GM12878 (cell line): ENCODE results near the gene NDUFV2. TPM values are rescaled to one million over a fixed set of nuclear protein-coding genes. Genes with fewer than 3 reads are reported as not detected.

Source experiments
- ATAC-seq: fragments of 200-7000 bp; cut with Tn5 transposase; 3 replicates; pipeline ENCODE4 v1.9.1; 2020; ENCODE audit warnings: mild to moderate bottlenecking, moderate library complexity
- BruUV-seq: library from RNA; stranded (reverse); fragments of 400-500 nt; replicated peaks from 2 replicates; lab custom pipeline; 2021; lab: Mats Ljungman, UMichigan
- CTCF ChIA-PET: fragments of 300-600 bp; sonication (Branson Sonifier 250); formaldehyde crosslinking; extraction: SDS; loops from one replicate; lab custom pipeline; 2021; ENCODE audit warnings: inconsistent platforms; lab: Yijun Ruan, JAX
- POLR2A ChIA-PET: fragments of 350-600 bp; formaldehyde crosslinking; extraction: SDS; loops from one replicate; lab custom pipeline; 2021; ENCODE audit warnings: inconsistent platforms; lab: Charles Lee
- RAD21 ChIA-PET: fragments of 300-600 bp; sonication (Branson Sonifier 250); formaldehyde crosslinking; loops from one replicate; lab custom pipeline; 2023; ENCODE audit warnings: antibody characterized with exemption; ENCODE audit not compliant: unreplicated experiment; lab: Charles Lee
- SMC1A ChIA-PET: fragments of 300-600 bp; sonication (Branson Sonifier 250); formaldehyde crosslinking; loops from one replicate; lab custom pipeline; 2023; ENCODE audit not compliant: unreplicated experiment, uncharacterized antibody; lab: Charles Lee
- DNase-seq: peaks from one replicate; pipeline ENCODE4 v3.0.0-alpha.2; 2011; ENCODE audit warnings: low read depth, low spot score
- FAIRE-seq: peaks from 3 replicates; lab custom pipeline; 2011; peaks lifted over from hg19 to GRCh38; lab: Jason Lieb, UNC
- H2AFZ ChIP-seq: 2 replicates; pipeline ENCODE4 v1.6.0; 2011; ENCODE audit warnings: low read depth, low read length, control low read depth; ENCODE audit not compliant: control insufficient read depth
- H3K27ac ChIP-seq: 2 replicates; pipeline ENCODE4 v1.5.1; 2011; ENCODE audit warnings: control low read depth; ENCODE audit not compliant: control insufficient read depth, insufficient read depth
- H3K27me3 ChIP-seq, 2 experiments: replicated peaks in 1 of 2; 2 replicates each; pipeline versions ENCODE4 v1.6.0 to v1.6.1; 2011; ENCODE audit warnings: low read length in 1 of 2; ENCODE audit not compliant: control insufficient read depth in 2 of 2, insufficient read depth in 2 of 2
- H3K36me3 ChIP-seq, 2 experiments: 2 replicates each; pipeline ENCODE4 v1.5.1; 2011; ENCODE audit warnings: low read length in 1 of 2; ENCODE audit not compliant: control insufficient read depth in 2 of 2, insufficient read depth in 2 of 2
- H3K4me1 ChIP-seq: 2 replicates; pipeline ENCODE4 v1.6.1; 2011; ENCODE audit warnings: mild to moderate bottlenecking, low read length, moderate library complexity, mixed read lengths; ENCODE audit not compliant: control insufficient read depth, insufficient read depth
- H3K4me2 ChIP-seq: 2 replicates; pipeline ENCODE4 v1.6.0; 2011; ENCODE audit warnings: control low read depth; ENCODE audit not compliant: control insufficient read depth, insufficient read depth
- H3K4me3 ChIP-seq: fragments of 200-600 bp; sonication (generic); 2 replicates; pipeline ENCODE4 v1.5.1; 2016
- H3K79me2 ChIP-seq: 2 replicates; pipeline ENCODE4 v1.6.0; 2011; ENCODE audit warnings: low read length; ENCODE audit not compliant: control insufficient read depth, insufficient read depth
- H3K9ac ChIP-seq: 2 replicates; pipeline ENCODE4 v1.8.0; 2011; ENCODE audit warnings: low read length, control low read depth, mixed read lengths; ENCODE audit not compliant: control insufficient read depth, insufficient read depth
- H3K9me3 ChIP-seq: replicated peaks from 3 replicates; pipeline ENCODE4 v1.5.1; 2011; ENCODE audit warnings: mild to moderate bottlenecking, low read length; ENCODE audit not compliant: control insufficient read depth, insufficient read depth
- H4K20me1 ChIP-seq: 2 replicates; pipeline ENCODE4 v1.6.0; 2011; ENCODE audit not compliant: control insufficient read depth, insufficient read depth
- HDAC6 ChIP-seq: fragments of 200-600 bp; sonication (generic); IDR thresholded peaks from one replicate; pipeline ENCODE4 v1.8.0; 2017; ENCODE audit warnings: antibody characterized with exemption; ENCODE audit not compliant: unreplicated experiment
- JUNB ChIP-seq: IDR thresholded peaks from 2 replicates; pipeline ENCODE4 v1.6.1; 2016; ENCODE audit warnings: antibody characterized with exemption, mild to moderate bottlenecking
- MEF2B ChIP-seq: fragments of 450-650 bp; IDR thresholded peaks from 2 replicates; pipeline ENCODE4 v1.6.1; 2018; ENCODE audit warnings: mild to moderate bottlenecking, moderate library complexity; ENCODE audit not compliant: partially characterized antibody, poor library complexity, severe bottlenecking
- NFIC ChIP-seq: IDR thresholded peaks from 2 replicates; pipeline ENCODE4 v1.6.1; 2012; ENCODE audit warnings: low read depth, mild to moderate bottlenecking, inconsistent platforms, low read length, moderate library complexity
- RUNX3 ChIP-seq: IDR thresholded peaks from 2 replicates; pipeline ENCODE4 v1.6.1; 2012; ENCODE audit warnings: low read length, inconsistent platforms
- SREBF2 ChIP-seq: IDR thresholded peaks from 2 replicates; pipeline ENCODE4 v1.6.1; 2012; ENCODE audit warnings: mild to moderate bottlenecking, low read length
- TCF3 ChIP-seq: IDR thresholded peaks from 2 replicates; pipeline ENCODE4 v1.6.1; 2012; ENCODE audit warnings: low read depth, mild to moderate bottlenecking, low read length, borderline replicate concordance; ENCODE audit not compliant: insufficient read depth
- ZBED1 ChIP-seq: IDR thresholded peaks from 2 replicates; pipeline ENCODE4 v1.6.1; 2016; ENCODE audit warnings: borderline replicate concordance
- ZBTB11 ChIP-seq: fragments of 450-650 bp; formaldehyde crosslinking; IDR thresholded peaks from 2 replicates; pipeline ENCODE4 v1.5.0; 2022; ENCODE audit warnings: mild to moderate bottlenecking, missing genetic modification characterization
- WGBS: methylation state at CpG from one replicate; pipeline ENCODE4 v1.1.6; 2016; ENCODE audit warnings: low lambda C conversion rate; ENCODE audit not compliant: insufficient replicate concordance, insufficient coverage; ENCODE audit errors: missing lambda C conversion rate; 5-methylcytosine and 5-hydroxymethylcytosine counted together
- in situ Hi-C: fragments of 300-500 bp; cut with MboI; formaldehyde crosslinking; loops from 9 replicates; pipeline ENCODE4 v1.14.3; 2018; ENCODE audit warnings: mixed read lengths
- intact Hi-C: fragments of 100-400 bp; cut with micrococcal nuclease; formaldehyde crosslinking; loops from one replicate; pipeline ENCODE4 v1.14.2; 2022; ENCODE audit not compliant: unreplicated experiment
- polyA plus RNA-seq, 11 experiments: library from polyadenylated mRNA; depleted of rRNA in 4 of 11; unstranded in 6 of 11; stranded (reverse) in 5 of 11; fragments of >200 nt; fragmentation: Nextera tagmentation in 4 of 11; fragmentation: Illumina TruSeq in 1 of 11; extraction: Ambion mirVana in 4 of 11; extraction: Trizol in 1 of 11; gene quantifications; 1 replicate in 1 of 11; 2 replicates in 10 of 11; pipeline versions ENCODE4 v1.2.1 to v1.2.3, GENCODE V29; 2011 to 2016; ENCODE audit warnings: inconsistent platforms in 2 of 11, missing spikeins in 2 of 11, low read depth in 1 of 11
- total RNA-seq, 4 experiments: library from RNA; depleted of rRNA in 3 of 4; stranded (reverse); fragments of >200 nt in 3 of 4; fragmentation: Illumina TruSeq in 1 of 4; extraction: Trizol in 1 of 4; gene quantifications; 2 replicates each; pipeline versions ENCODE4 v1.2.1 to v1.2.3, GENCODE V29; 2013 to 2021
- TF ChIP-seq, protein P1 (sequence below): IDR thresholded peaks from 2 replicates; pipeline ENCODE4 v1.6.1; 2012; ENCODE audit warnings: low read depth, low read length, improper control_type of control experiment

The NDUFV2 gene
- total and polyA plus RNA-seq, 10 of the 15 experiments (the other 5 are each of a cell fraction or from before 2014, with no cell fraction given): 236 to 590 (median 321) TPM

- H2AFZ ChIP-seq: no peak overlapping the region
- ChIA-PET SMC1A (interaction anchor here (1.4 to 11.5 kb wide), 16 partner anchors 8 to 73 kb away, joined by 4 to 137 read pairs (median 9); partner anchors contain the start of gene NDUFV2), CTCF (interaction anchor here (0.9 to 9.9 kb wide), 14 partner anchors 9 to 377 kb away, joined by 3 to 95 read pairs (median 7); partner anchors contain the start of gene NDUFV2), POLR2A (interaction anchor here (0.9 to 8.0 kb wide), 9 partner anchors 8 to 200 kb away, joined by 3 to 85 read pairs (median 4); partner anchors contain the start of gene NDUFV2), RAD21 (interaction anchor here (0.8 to 6.9 kb wide), 10 partner anchors 8 to 74 kb away, joined by 3 to 73 read pairs (median 14); partner anchors contain the start of gene NDUFV2)
- H4K20me1 ChIP-seq: no peaks in the 10 kb centered on the region
- H3K79me2 ChIP-seq: peaks cover 76% of the 10 kb centered on the region
- H3K4me1 ChIP-seq: peaks cover 22% of the 10 kb centered on the region; the same call in 1 of the 2 replicates
- no peak for ATAC-seq
- TF ChIP-seq RUNX3 (peak; percentile 44), SREBF2 (no peak)
- peak overlapping the region; percentile 97 for H3K4me2 ChIP-seq
- intact Hi-C loops: loop anchor here (5.0 to 10.0 kb wide), 5 partner anchors 213 to 535 kb away; partner anchors contain the start of genes RAB12 and RALBP1
- peak overlapping the region; percentile 87 for H3K9ac ChIP-seq
- in situ Hi-C loops: loop anchor here (5.0 to 10.0 kb wide), 2 partner anchors 67 to 435 kb away; partner anchors contain the start of gene MTCL1
- no peaks in the 10 kb centered on the region for H3K9me3 ChIP-seq
- peak overlapping the region; percentile 73 for H3K27ac ChIP-seq
- H3K36me3 ChIP-seq: peaks cover 0 to under 1% of the 10 kb centered on the region in 2 experiments; a peak in 1 of 4 replicates
- no peak for FAIRE-seq
- WGBS: 10% methylated on average over 7 of the region's 7 CpGs
- H3K27me3 ChIP-seq: no peaks in the 10 kb centered on the region
- H3K4me3 ChIP-seq: peak overlapping the region; percentile 70
- no peak for DNase-seq
- no TSS peak for BruUV-seq
Measured at GRCh38 chr18:9139400-9140039, 37.0 kb downstream of the NDUFV2 start.

- ChIA-PET CTCF (interaction anchor here (0.8 to 9.9 kb wide), 9 partner anchors 15 to 78 kb away, joined by 3 to 95 read pairs (median 9); partner anchors contain the start of gene NDUFV2), SMC1A (interaction anchor here (1.5 to 11.5 kb wide), 12 partner anchors 9 to 73 kb away, joined by 5 to 137 read pairs (median 28); partner anchors contain the start of gene NDUFV2), POLR2A (interaction anchor here (0.5 to 8.0 kb wide), 7 partner anchors 22 to 537 kb away, joined by 3 to 85 read pairs (median 5); partner anchors contain the start of gene NDUFV2), RAD21 (interaction anchor here (0.8 to 6.9 kb wide), 10 partner anchors 14 to 74 kb away, joined by 3 to 73 read pairs (median 16); partner anchors contain the start of gene NDUFV2)
- peak overlapping the region; percentile 70 for H3K4me3 ChIP-seq
- H3K27me3 ChIP-seq: no peaks in the 10 kb centered on the region
- no peak overlapping the region for H2AFZ ChIP-seq
- no peaks in the 10 kb centered on the region for H3K9me3 ChIP-seq
- H3K36me3 ChIP-seq: no peaks in the 10 kb centered on the region
- WGBS: 0% methylated on average over 2 of the region's 2 CpGs
- DNase-seq (no peak), FAIRE-seq (no peak), ATAC-seq (no peak)
- no TSS peak for BruUV-seq
- peaks cover 28% of the 10 kb centered on the region; the same call in 1 of the 2 replicates for H3K4me1 ChIP-seq
- H3K79me2 ChIP-seq: peaks cover 84% of the 10 kb centered on the region
- H3K9ac ChIP-seq: peak overlapping the region; percentile 17; the same call in 1 of the 2 replicates
- no peaks in the 10 kb centered on the region for H4K20me1 ChIP-seq
- in situ Hi-C loops (loop anchor here (10.0 kb wide), 1 partner anchor 436 kb away; the partner anchor contains the start of gene MTCL1), intact Hi-C loops (loop anchor here (5.0 to 10.0 kb wide), 4 partner anchors 212 to 536 kb away; partner anchors contain the start of gene RAB12)
- peak overlapping the region; percentile 73 for H3K27ac ChIP-seq
- H3K4me2 ChIP-seq: peak overlapping the region; percentile 97
- no peak for TF ChIP-seq HDAC6
- TF ChIP-seq, protein P1, sequence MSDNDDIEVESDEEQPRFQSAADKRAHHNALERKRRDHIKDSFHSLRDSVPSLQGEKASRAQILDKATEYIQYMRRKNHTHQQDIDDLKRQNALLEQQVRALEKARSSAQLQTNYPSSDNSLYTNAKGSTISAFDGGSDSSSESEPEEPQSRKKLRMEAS: no peak
- peak; percentile 27 for TF ChIP-seq MEF2B
- 0 out of 2 replicates have a peak, but pooled peaks have one; percentile 32 for TF ChIP-seq NFIC
- TF ChIP-seq ZBED1: peak; percentile 40; the same call in 1 of the 2 replicates
- peak; percentile 71 for TF ChIP-seq JUNB
- TF ChIP-seq TCF3: no peak
- TF ChIP-seq ZBTB11 (CRISPR knock-in tag): no peak
Measured at GRCh38 chr18:9140381-9140780, 37.9 kb downstream of the NDUFV2 start.
